ENCODE measurements around the gene ZNF75A.
A peak's percentile ranks its signal among the peaks of the same experiment; 100 is the strongest.

The ZNF75A gene

DNA sequence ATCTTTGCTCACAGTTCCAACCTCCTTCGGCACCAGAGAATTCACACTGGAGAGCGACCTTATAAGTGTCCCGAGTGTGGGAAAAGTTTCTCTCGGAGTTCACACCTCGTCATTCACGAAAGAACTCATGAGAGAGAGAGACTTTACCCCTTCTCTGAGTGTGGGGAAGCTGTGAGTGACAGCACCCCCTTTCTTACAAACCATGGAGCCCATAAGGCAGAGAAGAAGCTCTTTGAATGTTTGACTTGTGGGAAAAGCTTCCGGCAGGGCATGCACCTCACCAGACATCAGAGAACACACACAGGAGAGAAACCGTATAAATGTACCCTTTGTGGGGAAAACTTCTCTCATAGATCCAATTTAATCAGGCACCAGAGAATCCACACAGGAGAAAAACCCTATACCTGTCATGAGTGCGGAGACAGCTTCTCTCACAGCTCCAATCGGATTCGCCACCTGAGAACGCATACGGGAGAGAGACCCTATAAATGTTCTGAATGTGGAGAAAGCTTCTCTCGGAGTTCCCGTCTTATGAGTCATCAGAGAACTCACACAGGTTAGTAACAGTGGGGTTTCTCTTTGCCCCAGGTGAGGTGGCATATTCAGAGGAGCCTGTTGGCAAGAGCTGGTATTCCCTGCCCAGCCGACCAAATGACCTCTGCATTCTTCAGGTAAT, 15.2 kb upstream of the ZNF75A start:
- DNase-seq (ENCODE audit: low spot score), result no peak

- DNase-seq (ENCODE audit: low spot score), result peak; percentile 47
Observed at GRCh38 chr16:3292604-3293003, 12.7 kb upstream of the ZNF75A start.

DNA sequence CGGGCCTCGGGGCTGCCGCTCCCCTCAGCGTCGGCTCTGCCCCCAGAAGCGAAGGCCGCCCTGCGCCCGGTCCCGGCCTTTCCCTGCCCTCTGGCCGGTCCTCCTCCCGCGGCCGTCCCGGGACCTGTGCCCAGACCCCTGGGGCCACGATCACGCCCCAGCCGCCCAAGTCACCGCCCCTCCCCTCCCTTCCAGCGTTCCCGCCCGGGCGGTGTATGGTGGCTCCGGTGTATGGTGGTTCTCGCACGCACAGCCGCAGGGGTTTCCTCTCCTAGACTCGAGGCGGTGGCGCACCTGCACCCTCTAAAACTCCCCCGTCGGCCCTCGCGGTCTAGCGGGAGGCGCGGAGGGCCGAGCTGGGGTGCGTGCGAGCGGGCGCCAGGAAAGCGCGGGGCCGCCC, 10.1 kb upstream of the ZNF75A start:
- DNase-seq (ENCODE audit: low spot score), result no peak

DNA sequence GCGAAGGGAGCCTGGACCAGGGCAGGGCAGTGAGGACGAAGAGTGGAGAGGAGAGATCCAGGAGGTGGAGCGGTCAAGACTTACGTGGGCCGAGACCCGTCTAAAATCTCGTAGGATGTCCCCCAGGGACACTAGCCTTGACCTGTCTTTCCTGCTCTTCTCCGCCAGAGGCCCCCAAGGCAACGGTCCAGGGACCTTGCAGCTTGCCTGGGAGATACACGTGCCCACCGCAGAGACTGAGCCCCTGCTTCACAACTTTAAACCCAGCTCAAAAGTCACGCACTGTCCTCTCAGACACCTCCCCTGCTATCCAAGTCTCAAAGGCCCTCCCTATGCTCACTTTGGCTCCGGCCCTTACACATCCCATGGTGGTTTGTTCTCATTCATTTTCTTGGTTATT, 9.5 kb upstream of the ZNF75A start:
- no peak for DNase-seq (ENCODE audit: low spot score)

- DNase-seq (ENCODE audit: low spot score), result no peak
Observed at GRCh38 chr16:3304370-3304769, 927 bp upstream of the ZNF75A start.

DNA sequence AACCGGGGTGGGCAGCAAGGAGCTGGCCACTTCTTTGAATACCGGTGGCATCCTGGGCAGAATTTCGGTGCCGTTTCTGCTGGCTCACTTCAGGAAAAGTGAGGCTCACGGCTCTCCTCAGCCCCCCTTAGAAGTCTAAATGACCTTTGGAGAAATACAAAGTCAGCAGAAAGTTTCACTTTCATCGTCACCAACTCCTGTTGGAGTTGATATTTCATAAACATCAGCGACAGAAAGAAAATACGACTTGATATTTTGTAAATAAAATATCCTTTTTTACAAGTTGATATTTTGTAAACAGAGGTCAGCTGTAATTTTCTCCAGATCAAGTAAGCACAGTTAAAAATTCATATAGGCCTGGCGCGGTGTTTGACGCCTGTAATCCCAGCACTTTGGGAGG, 781 bp downstream of the ZNF75A start:
- DNase-seq (ENCODE audit: low spot score), result no peak

DNA sequence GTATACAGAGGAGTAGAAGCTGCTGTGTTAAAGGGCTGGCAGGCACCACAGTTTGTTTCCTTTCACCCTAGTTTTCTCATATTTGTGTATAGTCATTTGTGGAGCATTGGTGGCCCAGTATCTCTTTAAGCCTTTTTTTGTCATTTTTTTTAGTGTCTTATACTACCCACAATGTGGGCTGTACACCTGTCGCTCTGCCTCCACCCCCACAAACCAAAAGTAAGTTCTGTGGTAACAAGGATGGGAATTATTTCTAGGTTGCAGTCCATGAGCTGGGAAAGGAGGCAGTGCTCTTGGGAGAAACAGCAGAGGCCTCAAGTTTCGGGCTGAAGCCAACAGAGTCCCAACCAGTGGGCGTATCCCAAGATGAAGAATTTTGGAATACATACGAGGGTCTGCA, 6.2 kb downstream of the ZNF75A start:
- DNase-seq (ENCODE audit: low spot score), result no peak

DNA sequence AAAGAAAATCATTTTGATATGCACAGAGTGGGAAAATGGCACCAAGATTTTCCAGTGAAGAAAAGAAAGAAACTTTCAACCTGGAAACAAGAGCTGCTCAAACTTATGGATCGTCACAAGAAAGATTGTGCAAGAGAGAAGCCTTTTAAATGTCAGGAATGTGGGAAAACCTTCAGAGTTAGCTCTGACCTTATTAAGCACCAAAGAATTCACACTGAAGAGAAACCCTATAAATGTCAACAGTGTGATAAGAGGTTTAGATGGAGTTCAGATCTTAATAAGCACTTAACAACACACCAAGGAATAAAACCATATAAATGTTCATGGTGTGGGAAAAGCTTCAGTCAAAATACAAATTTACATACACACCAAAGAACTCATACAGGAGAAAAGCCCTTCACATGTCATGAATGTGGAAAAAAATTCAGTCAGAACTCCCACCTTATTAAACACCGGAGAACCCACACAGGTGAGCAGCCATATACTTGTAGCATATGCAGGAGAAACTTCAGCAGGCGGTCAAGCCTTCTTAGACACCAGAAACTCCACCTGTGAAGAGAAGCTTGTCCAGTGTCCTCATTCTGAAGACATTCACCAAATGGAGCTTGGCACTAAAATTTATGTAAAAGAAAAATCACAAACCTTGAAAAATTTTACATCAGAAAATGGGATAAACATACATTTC, 12.2 kb downstream of the ZNF75A start:
- peak; percentile 4 for DNase-seq (ENCODE audit: low spot score)

GRCh38 chr16:3321816-3322215, 16.5 kb downstream of the ZNF75A start:
- peak; percentile 10 for DNase-seq (ENCODE audit: low spot score)

GRCh38 chr16:3327514-3327913, 22.2 kb downstream of the ZNF75A start:
- DNase-seq (ENCODE audit: low spot score), result no peak

GRCh38 chr16:3328104-3328503, 22.8 kb downstream of the ZNF75A start:
- DNase-seq (ENCODE audit: low spot score), result no peak

GRCh38 chr16:3328643-3329042, 23.3 kb downstream of the ZNF75A start:
- no peak for DNase-seq (ENCODE audit: low spot score)

DNA sequence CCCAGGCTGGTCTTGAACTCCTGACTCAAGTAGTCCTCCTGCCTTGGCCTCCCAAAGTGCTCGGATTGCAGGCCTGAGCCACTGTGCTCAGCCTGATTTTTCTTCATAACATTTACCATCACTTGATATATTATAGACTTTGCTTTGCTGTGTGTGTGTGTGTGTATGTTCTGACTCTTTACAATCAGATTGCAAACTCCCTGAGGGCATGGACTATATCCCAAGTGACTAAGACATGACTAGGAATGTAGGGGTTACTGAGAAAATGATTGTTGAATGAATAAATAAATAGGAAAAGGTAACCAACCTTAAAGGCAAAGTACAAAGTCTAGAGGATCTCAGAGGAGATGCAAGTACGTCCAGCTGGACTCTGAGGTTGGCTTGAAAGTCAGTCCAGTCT, 40.7 kb downstream of the ZNF75A start:
- DNase-seq (ENCODE audit: low spot score), result no peak

GRCh38 chr16:3347586-3347985, 42.3 kb downstream of the ZNF75A start:
- DNase-seq (ENCODE audit: low spot score), result no peak

DNA sequence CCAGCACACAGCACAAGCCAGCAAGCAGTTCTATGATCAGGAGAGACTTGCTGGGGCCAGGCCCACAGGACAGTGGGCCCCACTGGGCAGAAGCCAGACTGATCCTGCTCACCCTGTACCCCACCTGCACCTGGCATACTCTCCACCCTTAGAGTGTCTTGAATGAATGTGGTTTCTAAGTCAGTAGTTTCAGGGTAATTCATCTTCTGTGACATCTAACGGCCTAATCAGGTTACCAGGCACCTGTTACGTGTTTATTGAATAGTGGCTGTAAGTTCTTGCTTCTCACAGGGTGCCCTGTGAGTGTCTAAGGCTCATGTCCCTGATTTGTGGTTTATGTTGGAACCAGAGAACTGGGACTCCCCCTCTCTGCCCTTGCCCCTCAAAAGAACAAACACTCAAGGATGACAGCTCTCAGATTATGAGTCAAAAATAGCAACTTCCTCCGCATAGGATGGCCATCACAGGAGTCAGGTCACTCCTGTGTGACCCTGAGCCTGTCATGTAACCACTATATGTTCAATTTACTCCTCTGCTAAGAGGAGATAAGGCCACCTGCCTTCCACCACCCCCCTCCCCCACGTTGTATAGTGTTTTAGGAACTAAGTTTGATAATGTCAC, 43.4 kb downstream of the ZNF75A start:
- no peak for DNase-seq (ENCODE audit: low spot score)

DNA sequence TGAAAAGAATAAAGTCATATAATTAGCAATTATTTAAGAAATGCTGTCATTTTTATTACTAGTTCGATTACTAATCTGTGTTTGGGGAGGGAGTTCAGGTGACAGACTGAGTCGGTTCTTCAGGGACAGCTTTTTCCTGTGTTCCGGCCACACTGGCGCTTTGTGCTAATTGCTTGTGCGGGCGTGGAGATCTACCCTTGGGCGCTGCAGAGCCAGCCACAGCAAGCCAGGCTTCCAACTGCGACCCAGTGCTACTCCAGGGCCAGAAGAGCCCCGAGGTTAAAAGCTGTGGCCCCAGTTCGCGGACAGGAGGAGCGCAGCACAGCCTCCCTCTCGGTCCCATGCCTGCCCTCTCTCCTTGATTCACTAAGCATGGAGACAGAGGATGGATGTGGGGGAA, 43.9 kb downstream of the ZNF75A start:
- DNase-seq (ENCODE audit: low spot score), result no peak

DNA sequence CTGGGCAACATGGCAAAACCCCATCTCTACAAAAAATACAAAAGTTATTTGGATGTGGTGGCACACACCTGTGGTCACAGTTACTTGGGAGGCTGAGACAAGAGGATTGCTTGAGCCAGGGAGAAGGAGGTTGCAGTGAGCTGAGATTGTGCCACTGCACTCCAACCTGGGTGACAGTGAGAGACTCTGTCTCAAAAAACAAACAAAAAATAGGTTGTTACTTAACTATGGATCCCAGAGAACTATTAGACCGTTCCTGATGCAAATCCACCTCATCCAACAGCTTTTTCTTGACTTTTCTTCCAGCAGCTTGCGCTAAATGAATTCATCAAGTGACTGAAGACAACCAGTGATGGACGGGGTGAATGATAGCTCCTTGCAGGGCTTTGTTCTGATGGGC, 50.3 kb downstream of the ZNF75A start, which contains the start of gene OR2C1:
OR2C1 (plus strand) TSS at position 301 of the 400 bp plus-strand sequence; CDS start at position 353, 52 bp downstream.
- no peak for DNase-seq (ENCODE audit: low spot score)

DNA sequence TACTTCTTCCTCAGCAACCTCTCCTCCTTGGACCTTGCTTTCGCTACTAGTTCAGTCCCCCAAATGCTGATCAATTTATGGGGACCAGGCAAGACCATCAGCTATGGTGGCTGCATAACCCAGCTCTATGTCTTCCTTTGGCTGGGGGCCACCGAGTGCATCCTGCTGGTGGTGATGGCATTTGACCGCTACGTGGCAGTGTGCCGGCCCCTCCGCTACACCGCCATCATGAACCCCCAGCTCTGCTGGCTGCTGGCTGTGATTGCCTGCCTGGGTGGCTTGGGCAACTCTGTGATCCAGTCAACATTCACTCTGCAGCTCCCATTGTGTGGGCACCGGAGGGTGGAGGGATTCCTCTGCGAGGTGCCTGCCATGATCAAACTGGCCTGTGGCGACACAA, 50.8 kb downstream of the ZNF75A start:
- DNase-seq (ENCODE audit: low spot score), result no peak

- DNase-seq (ENCODE audit: low spot score), result peak; percentile 55
Observed at GRCh38 chr16:3358871-3359270, 53.6 kb downstream of the ZNF75A start.

DNA sequence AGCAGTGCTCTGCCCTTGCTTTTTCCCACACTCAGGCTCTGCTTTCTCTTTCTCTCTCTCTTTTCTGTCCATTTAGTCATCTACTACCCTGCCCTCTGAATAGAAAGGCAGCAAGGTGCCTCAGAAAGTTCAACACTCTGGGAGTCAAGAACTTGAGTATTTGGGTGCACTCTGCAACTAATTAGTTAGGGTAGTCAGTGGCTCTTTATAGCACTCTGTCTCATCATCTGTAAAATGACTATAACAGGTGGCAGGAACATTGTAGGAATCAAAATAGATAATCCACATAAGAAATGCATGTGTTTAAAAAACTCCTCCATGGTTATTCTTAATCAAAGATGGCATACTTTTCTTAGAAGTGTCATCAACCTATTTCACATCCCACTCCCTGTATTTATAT, 57.6 kb downstream of the ZNF75A start:
- DNase-seq (ENCODE audit: low spot score), result no peak

GRCh38 chr16:3363793-3364192, 58.5 kb downstream of the ZNF75A start:
- no peak for DNase-seq (ENCODE audit: low spot score)

- peak; percentile 94 for DNase-seq (ENCODE audit: low spot score)
Observed at GRCh38 chr16:3364774-3365427, 59.6 kb downstream of the ZNF75A start.

Data from kidney tubule cell (primary cell).